ENCODE measurements around the gene RAMAC. TPM values are rescaled to one million over a fixed set of nuclear protein-coding genes. Genes with fewer than 3 reads are reported as not detected.

The RAMAC gene
- total and polyA plus RNA-seq, 11 donors: 11.0 to 25.5 (median 14.9) TPM

DNA sequence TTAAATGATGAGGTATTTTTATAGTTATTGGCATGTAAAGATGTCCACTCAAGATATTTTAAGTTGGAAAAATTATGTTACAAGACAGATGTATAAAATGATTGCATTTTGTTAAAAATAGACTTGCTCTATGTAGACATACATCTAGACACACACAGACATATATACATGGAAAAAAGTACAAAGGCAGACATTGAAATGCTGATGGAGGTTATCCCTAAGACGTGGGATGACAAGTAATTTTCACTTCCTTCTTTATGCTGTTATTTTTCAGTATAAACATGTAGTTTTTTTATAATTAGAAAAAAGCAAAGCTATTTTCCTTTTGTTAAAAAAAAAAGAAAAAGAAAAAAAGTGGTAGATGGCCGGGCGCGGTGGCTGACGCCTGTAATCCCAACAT, 40.7 kb upstream of the RAMAC start:
- WGBS, 4 donors: 80 to 92% (median 89%) methylated on average over 5 of the region's 5 CpGs

DNA sequence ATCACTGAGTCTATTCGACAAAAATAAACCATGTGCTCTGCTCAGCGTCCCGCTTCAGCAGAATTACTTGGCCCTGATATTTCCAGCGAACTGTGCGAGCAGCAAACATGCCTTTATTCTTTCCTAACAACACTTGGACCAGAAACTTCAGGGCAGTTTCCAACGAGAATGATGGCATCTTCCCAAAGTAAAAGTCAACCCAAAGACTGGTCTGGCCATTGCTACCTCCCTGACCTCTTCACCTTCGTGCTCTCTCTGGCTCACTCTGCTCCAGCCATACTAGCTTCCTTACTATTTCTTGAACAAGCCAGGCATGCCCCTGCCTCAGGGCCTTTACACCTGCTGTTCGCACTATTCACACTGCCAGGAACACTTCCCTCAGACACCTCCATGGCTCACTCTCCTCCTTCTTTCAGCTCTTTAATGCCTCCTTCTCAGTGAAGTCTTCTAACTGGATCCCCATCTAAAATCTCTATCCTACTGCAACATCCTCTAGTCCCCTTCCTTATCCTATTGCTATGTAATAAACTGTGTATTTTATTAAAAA, 39.8 kb upstream of the RAMAC start:
- no peak for DNase-seq
- H3K27me3 ChIP-seq: peaks cover 0 to 5% (median 0%) of the 10 kb centered on the region in 9 donors
- TF ChIP-seq, protein P1, sequence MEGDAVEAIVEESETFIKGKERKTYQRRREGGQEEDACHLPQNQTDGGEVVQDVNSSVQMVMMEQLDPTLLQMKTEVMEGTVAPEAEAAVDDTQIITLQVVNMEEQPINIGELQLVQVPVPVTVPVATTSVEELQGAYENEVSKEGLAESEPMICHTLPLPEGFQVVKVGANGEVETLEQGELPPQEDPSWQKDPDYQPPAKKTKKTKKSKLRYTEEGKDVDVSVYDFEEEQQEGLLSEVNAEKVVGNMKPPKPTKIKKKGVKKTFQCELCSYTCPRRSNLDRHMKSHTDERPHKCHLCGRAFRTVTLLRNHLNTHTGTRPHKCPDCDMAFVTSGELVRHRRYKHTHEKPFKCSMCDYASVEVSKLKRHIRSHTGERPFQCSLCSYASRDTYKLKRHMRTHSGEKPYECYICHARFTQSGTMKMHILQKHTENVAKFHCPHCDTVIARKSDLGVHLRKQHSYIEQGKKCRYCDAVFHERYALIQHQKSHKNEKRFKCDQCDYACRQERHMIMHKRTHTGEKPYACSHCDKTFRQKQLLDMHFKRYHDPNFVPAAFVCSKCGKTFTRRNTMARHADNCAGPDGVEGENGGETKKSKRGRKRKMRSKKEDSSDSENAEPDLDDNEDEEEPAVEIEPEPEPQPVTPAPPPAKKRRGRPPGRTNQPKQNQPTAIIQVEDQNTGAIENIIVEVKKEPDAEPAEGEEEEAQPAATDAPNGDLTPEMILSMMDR (IDR thresholded peaks at IDR 0.05): no peak
- no peak for TF ChIP-seq POLR2A (IDR thresholded peaks at IDR 0.05)
- peaks cover 0 to 6% (median 2%) of the 10 kb centered on the region in 12 donors for H3K4me1 ChIP-seq
- H3K4me3 ChIP-seq: no peak overlapping the region
- H3K27ac ChIP-seq: no peak overlapping the region
- 83 to 88% (median 84%) methylated on average over 8 of the region's 8 CpGs for WGBS, 4 donors
- intact Hi-C loops (cut with DNase I): no loop called here
- H3K36me3 ChIP-seq: no peaks in the 10 kb centered on the region
- no peak for ATAC-seq
- no peaks in the 10 kb centered on the region for H3K9me3 ChIP-seq

More for the DNA sequence above, 40.7 kb upstream of the RAMAC start:
- intact Hi-C loops (cut with DNase I): no loop called here
- peaks cover 0 to 4% (median 0%) of the 10 kb centered on the region in 12 donors for H3K4me1 ChIP-seq
- DNase-seq (no peak), ATAC-seq (no peak)
- H3K27me3 ChIP-seq: no peaks in the 10 kb centered on the region
- no peak overlapping the region for H3K4me3 ChIP-seq
- no peaks in the 10 kb centered on the region for H3K9me3 ChIP-seq
- no peak overlapping the region for H3K27ac ChIP-seq
- H3K36me3 ChIP-seq: no peaks in the 10 kb centered on the region
- TF ChIP-seq, protein P1 (IDR thresholded peaks at IDR 0.05): no peak

DNA sequence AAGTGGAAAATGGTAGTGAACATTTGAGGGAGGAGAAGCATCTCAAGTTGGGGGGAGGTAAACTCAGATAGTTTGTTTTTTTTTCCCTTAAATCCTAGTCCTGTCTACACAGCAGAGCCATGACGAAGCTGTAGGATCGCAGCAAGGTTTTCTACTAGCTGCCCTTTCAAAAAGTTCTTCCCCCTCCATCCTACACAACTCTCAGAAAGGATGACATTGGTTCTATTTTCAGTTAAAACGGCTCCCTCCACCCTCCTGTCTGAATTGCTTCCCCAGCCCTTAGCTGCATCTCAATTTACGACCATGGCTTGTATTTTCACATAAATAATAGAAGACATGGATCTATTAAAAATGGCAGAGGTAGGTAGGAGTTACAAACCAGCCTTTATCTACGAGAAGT, 35.7 kb upstream of the RAMAC start:
- peaks cover 0 to 14% (median 0%) of the 10 kb centered on the region in 9 donors for H3K27me3 ChIP-seq
- TF ChIP-seq POLR2A (IDR thresholded peaks at IDR 0.05): no peak
- TF ChIP-seq, protein P1 (IDR thresholded peaks at IDR 0.05): no peak
- no peaks in the 10 kb centered on the region for H3K9me3 ChIP-seq
- intact Hi-C loops (cut with DNase I): loop anchor here in 1 of 10 donors (5.0 kb wide), 1 partner anchor 38 kb away; no protein-coding TSS in a partner anchor
- no peak overlapping the region for H3K27ac ChIP-seq
- H3K36me3 ChIP-seq: no peaks in the 10 kb centered on the region
- no peak overlapping the region for H3K4me3 ChIP-seq
- peaks cover 0 to 18% (median 3%) of the 10 kb centered on the region in 12 donors for H3K4me1 ChIP-seq
- no peak for ATAC-seq
- DNase-seq: no peak
- WGBS, 4 donors: 73 to 85% (median 77%) methylated on average over 5 of the region's 5 CpGs

DNA sequence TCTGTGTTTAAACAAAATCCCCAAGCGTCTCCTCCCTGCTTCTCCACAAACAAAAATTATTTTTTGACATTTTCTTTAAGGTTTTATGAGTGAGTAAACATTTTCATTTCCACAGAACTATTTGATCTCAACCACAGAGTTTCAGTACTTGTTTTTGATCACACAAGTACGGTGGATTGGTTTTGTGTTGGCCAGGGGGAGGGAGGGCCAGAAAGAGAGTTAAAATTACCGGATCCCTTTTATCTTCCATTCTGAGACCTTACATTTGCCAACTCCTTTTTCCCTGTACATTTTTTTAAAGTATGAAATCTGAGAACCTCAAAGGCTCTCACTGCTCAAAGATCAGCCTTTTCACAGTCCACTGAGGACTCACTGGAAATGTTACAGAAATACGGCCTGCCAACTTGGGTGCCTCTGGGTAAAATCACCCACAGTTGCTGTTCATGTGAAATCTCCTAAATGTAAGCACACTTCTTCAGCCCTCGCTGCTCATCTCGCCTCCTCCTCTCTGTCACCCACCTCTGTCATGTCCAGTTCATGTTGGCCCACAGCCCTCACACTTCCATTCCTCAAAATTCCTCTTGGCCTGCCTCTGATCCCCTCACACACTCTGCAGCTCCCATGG, 35.2 kb upstream of the RAMAC start:
- WGBS, 4 donors: 50 to 70% (median 57%) methylated on average over 6 of the region's 6 CpGs

More for the DNA sequence above, 35.2 kb upstream of the RAMAC start:
- H3K9me3 ChIP-seq: no peaks in the 10 kb centered on the region
- H3K27me3 ChIP-seq: peaks cover 0 to 14% (median 0%) of the 10 kb centered on the region in 9 donors
- peak in 1 of 4 donors; percentile 11 for ATAC-seq
- peak overlapping the region in 3 of 12 donors; percentile 3 to 85 (median 66) for H3K27ac ChIP-seq
- peaks cover 0 to 18% (median 3%) of the 10 kb centered on the region in 12 donors for H3K4me1 ChIP-seq
- TF ChIP-seq POLR2A (IDR thresholded peaks at IDR 0.05): no peak
- TF ChIP-seq, protein P1 (IDR thresholded peaks at IDR 0.05): no peak
- intact Hi-C loops (cut with DNase I): loop anchor here in 1 of 10 donors (5.0 kb wide), 1 partner anchor 39 kb away; no protein-coding TSS in a partner anchor
- no peaks in the 10 kb centered on the region for H3K36me3 ChIP-seq
- peak overlapping the region in 5 of 12 donors; percentile 54 to 81 (median 68) for H3K4me3 ChIP-seq
- DNase-seq: no peak
